Naive thymus-derived CD4-positive, alpha-beta T cell (primary cell): ENCODE measurements around the gene GSTM2. TPM values are rescaled to one million over a fixed set of nuclear protein-coding genes. Genes with fewer than 3 reads are reported as not detected.
"Not testable (repeated sequence)": the region's sequence is repeated elsewhere in the genome, so short reads cannot be mapped to it uniquely, and the experiment has no call there.

Source experiments
- ATAC-seq: fragments of 150-1000 bp; cut with Tn5 transposase; 2 replicates; pipeline ENCODE4 v1.10.0; 2021; ENCODE audit warnings: mild to moderate bottlenecking, moderate library complexity
- CTCF ChIA-PET: fragments of 350-600 bp; sonication (Branson Sonifier 250); formaldehyde crosslinking; loops from one replicate; lab custom pipeline; 2021; ENCODE audit warnings: antibody characterized with exemption; lab: Charles Lee
- POLR2A ChIA-PET: fragments of 350-600 bp; sonication (Branson Sonifier 250); formaldehyde crosslinking; loops from one replicate; lab custom pipeline; 2021; ENCODE audit warnings: antibody characterized with exemption, inconsistent platforms; lab: Charles Lee
- DNase-seq, 9 donors: peaks; one replicate each; pipeline versions ENCODE4 v3.0.0 to v3.0.0-alpha.2; 2020 to 2022; ENCODE audit warnings: mixed read lengths in 1 of 9
- H3K27ac ChIP-seq: one replicate; pipeline ENCODE4 v1.7.0; 2013; ENCODE audit warnings: mild to moderate bottlenecking, low read depth, low read length, moderate library complexity
- H3K27me3 ChIP-seq, 2 donors: one replicate each; pipeline ENCODE4 v1.7.0; 2013; ENCODE audit warnings: low read length in 2 of 2, mild to moderate bottlenecking in 2 of 2, moderate library complexity in 2 of 2; ENCODE audit not compliant: control insufficient read depth in 2 of 2, insufficient read depth in 2 of 2
- H3K36me3 ChIP-seq, 3 experiments: 1 replicate in 2 of 3; 2 replicates in 1 of 3; pipeline ENCODE4 v1.7.0; 2013; ENCODE audit warnings: low read length in 3 of 3, mild to moderate bottlenecking in 3 of 3, moderate library complexity in 1 of 3; ENCODE audit not compliant: insufficient read depth in 3 of 3, control insufficient read depth in 2 of 3
- H3K4me1 ChIP-seq, 2 donors: one replicate each; pipeline ENCODE4 v1.7.0; 2013; ENCODE audit warnings: low read length in 2 of 2, mild to moderate bottlenecking in 2 of 2, moderate library complexity in 1 of 2; ENCODE audit not compliant: control insufficient read depth in 2 of 2, insufficient read depth in 2 of 2
- H3K4me3 ChIP-seq: 2 replicates; pipeline ENCODE4 v1.7.0; 2013; ENCODE audit warnings: mild to moderate bottlenecking, low read length
- H3K9me3 ChIP-seq, 3 experiments: 1 replicate in 2 of 3; 2 replicates in 1 of 3; pipeline ENCODE4 v1.7.0; 2013; ENCODE audit warnings: low read length in 3 of 3; ENCODE audit not compliant: control insufficient read depth in 2 of 3
- H3K27ac Mint-ChIP-seq, 9 donors: one replicate each; pipeline ENCODE4 v1.8.0; 2020 to 2022; ENCODE audit warnings: mixed read lengths in 9 of 9, mild to moderate bottlenecking in 8 of 9, moderate library complexity in 5 of 9, inconsistent platforms in 2 of 9
- H3K27me3 Mint-ChIP-seq, 5 donors: one replicate each; pipeline ENCODE4 v1.8.0; 2021 to 2022; ENCODE audit warnings: mixed read lengths in 5 of 5, mild to moderate bottlenecking in 1 of 5
- H3K36me3 Mint-ChIP-seq, 5 donors: one replicate each; pipeline ENCODE4 v1.8.0; 2020 to 2022; ENCODE audit warnings: mixed read lengths in 5 of 5, mild to moderate bottlenecking in 3 of 5, inconsistent platforms in 1 of 5
- H3K4me1 Mint-ChIP-seq, 7 donors: one replicate each; pipeline ENCODE4 v1.8.0; 2020 to 2022; ENCODE audit warnings: mixed read lengths in 7 of 7, mild to moderate bottlenecking in 3 of 7, inconsistent platforms in 1 of 7
- H3K4me3 Mint-ChIP-seq, 10 donors: one replicate each; pipeline ENCODE4 v1.8.0; 2020 to 2022; ENCODE audit warnings: mild to moderate bottlenecking in 10 of 10, mixed read lengths in 10 of 10, moderate library complexity in 6 of 10, inconsistent platforms in 2 of 10
- H3K9me3 Mint-ChIP-seq, 11 donors: one replicate each; pipeline ENCODE4 v1.8.0; 2020 to 2022; ENCODE audit warnings: mixed read lengths in 11 of 11, mild to moderate bottlenecking in 4 of 11, inconsistent platforms in 1 of 11, moderate library complexity in 1 of 11
- intact Hi-C, 2 donors: fragments of 100-400 bp; cut with micrococcal nuclease; formaldehyde crosslinking; loops; one replicate each; pipeline ENCODE4 v1.15.1; 2023
- polyA plus RNA-seq, 2 donors: library from polyadenylated mRNA; unstranded; fragments of 300-500 nt; fragmentation: Illumina TruSeq; gene quantifications; one replicate each; pipeline ENCODE4 v1.2.3, GENCODE V29; 2021
- total RNA-seq, 6 experiments: library from RNA in 5 of 6; stranded (reverse) in 5 of 6; gene quantifications; 1 replicate in 5 of 6; 2 replicates in 1 of 6; pipeline ENCODE4 v1.2.3 and lab custom pipeline; 2021 to 2026

Gene GSTM2
- total and polyA plus RNA-seq, 7 experiments from 2014 or later = 52.2 to 201 (median 72.2) TPM

- POLR2A ChIA-PET = interaction anchor here (0.5 kb wide), 1 partner anchor 246 kb away, joined by 3 read pairs; no protein-coding TSS in a partner anchor
- H3K4me3 ChIP-seq, DNase-seq, H3K9me3 Mint-ChIP-seq, CTCF ChIA-PET, intact Hi-C loops, H3K4me3 Mint-ChIP-seq, H3K4me1 ChIP-seq, H3K27me3 Mint-ChIP-seq, ATAC-seq, H3K36me3 ChIP-seq, H3K27ac Mint-ChIP-seq, H3K9me3 ChIP-seq, H3K27ac ChIP-seq, H3K27me3 ChIP-seq: not testable (repeated sequence)
- H3K36me3 Mint-ChIP-seq = peaks cover 6 to 18% (median 10%) of the 10 kb centered on the region in 5 donors
- peaks cover 11 to 20% (median 17%) of the 10 kb centered on the region in 7 donors for H3K4me1 Mint-ChIP-seq
Measured at GRCh38 chr1:109673861-109674260, 6.0 kb downstream of the GSTM2 start.

- H3K4me1 ChIP-seq, H3K27me3 Mint-ChIP-seq, H3K4me3 Mint-ChIP-seq, POLR2A ChIA-PET, ATAC-seq, intact Hi-C loops, H3K27ac ChIP-seq, H3K36me3 Mint-ChIP-seq, H3K9me3 ChIP-seq, H3K4me3 ChIP-seq, H3K4me1 Mint-ChIP-seq, H3K9me3 Mint-ChIP-seq, DNase-seq, H3K36me3 ChIP-seq, H3K27me3 ChIP-seq: not testable (repeated sequence)
- peak overlapping the region in 1 of 9 donors; percentile 68 for H3K27ac Mint-ChIP-seq
- CTCF ChIA-PET = interaction anchor here (0.7 kb wide), 1 partner anchor 44 kb away, joined by 3 read pairs; no protein-coding TSS in a partner anchor
Measured at GRCh38 chr1:109676683-109677381, 9.0 kb downstream of the GSTM2 start.

- CTCF ChIA-PET = interaction anchor here (0.7 kb wide), 1 partner anchor 43 kb away, joined by 3 read pairs; no protein-coding TSS in a partner anchor
- H3K27ac Mint-ChIP-seq = no peak overlapping the region
- H3K27me3 ChIP-seq = no peaks in the 10 kb centered on the region
- H3K36me3 ChIP-seq = no peaks in the 10 kb centered on the region
- no peaks in the 10 kb centered on the region for H3K4me1 ChIP-seq
- no peak overlapping the region for H3K4me3 ChIP-seq
- H3K4me1 Mint-ChIP-seq = no peaks in the 10 kb centered on the region
- ATAC-seq (no peak), DNase-seq (no peak)
- H3K9me3 Mint-ChIP-seq = no peaks in the 10 kb centered on the region
- POLR2A ChIA-PET = no interaction called here
- H3K4me3 Mint-ChIP-seq = no peak overlapping the region
- H3K27ac ChIP-seq = no peak overlapping the region
- H3K27me3 Mint-ChIP-seq = no peaks in the 10 kb centered on the region
- H3K36me3 Mint-ChIP-seq = peaks cover 0 to 4% (median 0%) of the 10 kb centered on the region in 5 donors
- H3K9me3 ChIP-seq = no peaks in the 10 kb centered on the region
- intact Hi-C loops = no loop called here
Measured at GRCh38 chr1:109677459-109677858, 9.6 kb downstream of the GSTM2 start.

- H3K9me3 Mint-ChIP-seq, H3K36me3 Mint-ChIP-seq, intact Hi-C loops, ATAC-seq, H3K4me3 ChIP-seq, H3K4me1 ChIP-seq, CTCF ChIA-PET, H3K9me3 ChIP-seq, H3K27me3 ChIP-seq, H3K4me3 Mint-ChIP-seq, H3K27me3 Mint-ChIP-seq, H3K27ac Mint-ChIP-seq, DNase-seq, H3K4me1 Mint-ChIP-seq, H3K27ac ChIP-seq, H3K36me3 ChIP-seq: not testable (repeated sequence)
- POLR2A ChIA-PET = interaction anchor here (0.7 kb wide), 1 partner anchor 21 kb away, joined by 3 read pairs; no protein-coding TSS in a partner anchor
Measured at GRCh38 chr1:109678637-109679036, 10.8 kb downstream of the GSTM2 start.

GRCh38 chr1:109684777-109685176 lies 16.9 kb downstream of the GSTM2 start:
- intact Hi-C loops = loop anchor here in 1 of 2 donors (5.0 kb wide), 1 partner anchor 137 kb away; the partner anchor contains the start of gene GNAI3
- H3K9me3 ChIP-seq, ATAC-seq, H3K27me3 Mint-ChIP-seq, H3K27ac ChIP-seq, H3K36me3 Mint-ChIP-seq, H3K4me3 ChIP-seq, CTCF ChIA-PET, H3K27me3 ChIP-seq, H3K36me3 ChIP-seq, H3K9me3 Mint-ChIP-seq, DNase-seq, H3K27ac Mint-ChIP-seq, H3K4me1 ChIP-seq, POLR2A ChIA-PET, H3K4me3 Mint-ChIP-seq: not testable (repeated sequence)
- H3K4me1 Mint-ChIP-seq = peaks cover 0 to 19% (median 8%) of the 10 kb centered on the region in 7 donors

GRCh38 chr1:109685399-109685798 lies 17.5 kb downstream of the GSTM2 start:
- H3K9me3 Mint-ChIP-seq, H3K27ac ChIP-seq, H3K4me3 ChIP-seq, H3K36me3 ChIP-seq, H3K4me1 ChIP-seq, H3K27me3 ChIP-seq, H3K27me3 Mint-ChIP-seq, H3K4me3 Mint-ChIP-seq, POLR2A ChIA-PET, DNase-seq, ATAC-seq, H3K9me3 ChIP-seq, H3K27ac Mint-ChIP-seq, CTCF ChIA-PET: not testable (repeated sequence)
- peaks cover 0 to 12% (median 6%) of the 10 kb centered on the region in 5 donors for H3K36me3 Mint-ChIP-seq
- intact Hi-C loops = loop anchor here in 1 of 2 donors (5.0 kb wide), 1 partner anchor 138 kb away; the partner anchor contains the start of gene GNAI3
- peaks cover 0 to 22% (median 8%) of the 10 kb centered on the region in 7 donors for H3K4me1 Mint-ChIP-seq
